Lung (tissue), 12 donors: ENCODE results near the gene PLEKHA6. TPM values are rescaled to one million over a fixed set of nuclear protein-coding genes. Genes with fewer than 3 reads are reported as not detected.

Experiments used
- ATAC-seq: fragments of 200-7000 bp; cut with Tn5 transposase; one replicate; pipeline ENCODE4 v1.9.1; 2020; ENCODE audit warnings: moderate number of reproducible peaks; ENCODE audit not compliant: insufficient read depth, low FRiP score
- DNase-seq, 3 donors: peaks; one replicate each; pipeline ENCODE4 v3.0.0-alpha.2; 2013 to 2017
- H3K27ac ChIP-seq, 2 donors: one replicate each; pipeline ENCODE4 v1.5.1; 2013; ENCODE audit warnings: mild to moderate bottlenecking in 2 of 2, moderate library complexity in 2 of 2, control low read depth in 1 of 2, inconsistent platforms in 1 of 2, low read depth in 1 of 2, low read length in 1 of 2
- H3K27me3 ChIP-seq, 3 donors: one replicate each; pipeline ENCODE4 v1.5.1; 2013; ENCODE audit warnings: low read length in 2 of 3; ENCODE audit not compliant: control insufficient read depth in 3 of 3, insufficient read depth in 3 of 3
- H3K36me3 ChIP-seq, 4 donors: one replicate each; pipeline ENCODE4 v1.5.1; 2013; ENCODE audit warnings: low read length in 4 of 4, mild to moderate bottlenecking in 1 of 4, moderate library complexity in 1 of 4; ENCODE audit not compliant: control insufficient read depth in 4 of 4, insufficient read depth in 4 of 4
- H3K4me1 ChIP-seq, 5 donors: one replicate each; pipeline ENCODE4 v1.5.1; 2013; ENCODE audit warnings: low read length in 5 of 5, mild to moderate bottlenecking in 2 of 5, moderate library complexity in 1 of 5; ENCODE audit not compliant: control insufficient read depth in 5 of 5, insufficient read depth in 5 of 5
- H3K4me3 ChIP-seq: one replicate; pipeline ENCODE4 v1.5.1; 2013; ENCODE audit warnings: mild to moderate bottlenecking, control low read depth, moderate library complexity
- H3K9ac ChIP-seq, 2 donors: one replicate each; pipeline ENCODE4 v1.5.1; 2013; ENCODE audit warnings: low read length in 2 of 2, control low read depth in 1 of 2; ENCODE audit not compliant: insufficient read depth in 1 of 2
- H3K9me3 ChIP-seq, 4 donors: one replicate each; pipeline ENCODE4 v1.5.1; 2013; ENCODE audit warnings: low read length in 3 of 4, mild to moderate bottlenecking in 1 of 4, moderate library complexity in 1 of 4; ENCODE audit not compliant: control insufficient read depth in 4 of 4, insufficient read depth in 3 of 4
- CTCF ChIP-seq: IDR thresholded peaks from 2 replicates; pipeline ENCODE4 v1.5.1; 2012; ENCODE audit warnings: mild to moderate bottlenecking; ENCODE audit errors: control extremely low read depth, extremely low read depth
- WGBS, 2 donors: extraction: QIAGEN DNeasy Blood & Tissue Kit; methylation state at CpG; one replicate each; pipeline ENCODE4 v1.1.7; 2013; 5-methylcytosine and 5-hydroxymethylcytosine counted together
- polyA plus RNA-seq, 2 donors: library from polyadenylated mRNA; stranded (reverse); fragments of 200-250 nt; gene quantifications; one replicate each; pipeline ENCODE4 v1.2.1, GENCODE V29; 2013
- total RNA-seq, 2 donors: library from RNA; depleted of rRNA in 1 of 2; stranded (reverse); fragments of >200 nt in 1 of 2; gene quantifications; one replicate each; pipeline ENCODE4 v1.2.1, GENCODE V29; 2014 to 2021
- donor health status: control.
- donor health status: control.
- donor health status: Bipolar disorder and iron deficiency.
- donor health status: healthy.
- donor health status: DM: yes; HTN: yes; CAD: no.

The PLEKHA6 gene
- total and polyA plus RNA-seq, 4 donors: 0.88 to 10.5 (median 3.3) TPM

- no peak overlapping the region for H3K4me3 ChIP-seq
- no peaks in the 10 kb centered on the region for H3K9me3 ChIP-seq
- no peak overlapping the region for H3K27ac ChIP-seq
- H3K9ac ChIP-seq: no peak overlapping the region
- no peaks in the 10 kb centered on the region for H3K36me3 ChIP-seq
- DNase-seq: peak in 2 of 3 donors; percentile 42 to 65
- H3K27me3 ChIP-seq: no peaks in the 10 kb centered on the region
- WGBS, 2 donors: 68 to 91% methylated on average over 5 of the region's 5 CpGs
- no peak for ATAC-seq
- TF ChIP-seq CTCF: no peak
- peaks cover 0 to 16% (median 7%) of the 10 kb centered on the region in 5 donors for H3K4me1 ChIP-seq
These were observed 93.2 kb downstream of the PLEKHA6 start for GRCh38 chr1:204266504-204267034.

- no peak for DNase-seq
- H3K27ac ChIP-seq: no peak overlapping the region
- H3K9me3 ChIP-seq: no peaks in the 10 kb centered on the region
- no peak overlapping the region for H3K9ac ChIP-seq
- H3K27me3 ChIP-seq: no peaks in the 10 kb centered on the region
- H3K4me1 ChIP-seq: peaks cover 0 to 16% (median 7%) of the 10 kb centered on the region in 5 donors
- 55 to 69% methylated on average over 2 of the region's 2 CpGs for WGBS, 2 donors
- no peak overlapping the region for H3K4me3 ChIP-seq
- no peak for TF ChIP-seq CTCF
- ATAC-seq: no peak
- no peaks in the 10 kb centered on the region for H3K36me3 ChIP-seq
These were observed 94.1 kb downstream of the PLEKHA6 start for GRCh38 chr1:204265665-204266064.

DNA sequence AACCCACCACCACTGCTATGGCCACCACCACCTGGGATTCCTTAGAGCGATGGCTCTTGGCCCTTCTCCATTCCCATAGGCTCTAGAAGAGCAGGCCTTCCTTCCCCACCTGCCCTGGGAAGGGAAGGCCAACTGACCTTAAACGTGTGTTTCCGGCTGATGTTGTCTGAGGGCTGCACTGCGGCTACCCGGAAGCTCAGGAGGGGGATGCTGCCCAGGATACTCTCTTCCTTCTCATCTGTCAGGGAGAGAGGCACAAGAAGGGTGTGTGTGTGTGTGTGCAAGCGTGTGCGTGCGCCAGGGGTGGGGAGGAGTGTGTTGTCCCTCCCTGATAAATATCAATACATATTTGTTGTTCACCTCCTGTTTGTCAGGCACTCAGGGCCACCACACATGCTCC lies 94.9 kb downstream of the PLEKHA6 start:
- no peak overlapping the region for H3K4me3 ChIP-seq
- H3K9ac ChIP-seq: no peak overlapping the region
- H3K4me1 ChIP-seq: peaks cover 0 to 16% (median 7%) of the 10 kb centered on the region in 5 donors
- H3K36me3 ChIP-seq: no peaks in the 10 kb centered on the region
- DNase-seq (no peak), ATAC-seq (no peak)
- H3K27me3 ChIP-seq: no peaks in the 10 kb centered on the region
- no peaks in the 10 kb centered on the region for H3K9me3 ChIP-seq
- whole genome bisulfite sequencing, 2 donors: 87 to 88% methylated on average over 8 of the region's 8 CpGs
- no peak for TF ChIP-seq CTCF
- H3K27ac ChIP-seq: no peak overlapping the region
